ENCODE results near the gene OR6C70.

The OR6C70 gene

DNA sequence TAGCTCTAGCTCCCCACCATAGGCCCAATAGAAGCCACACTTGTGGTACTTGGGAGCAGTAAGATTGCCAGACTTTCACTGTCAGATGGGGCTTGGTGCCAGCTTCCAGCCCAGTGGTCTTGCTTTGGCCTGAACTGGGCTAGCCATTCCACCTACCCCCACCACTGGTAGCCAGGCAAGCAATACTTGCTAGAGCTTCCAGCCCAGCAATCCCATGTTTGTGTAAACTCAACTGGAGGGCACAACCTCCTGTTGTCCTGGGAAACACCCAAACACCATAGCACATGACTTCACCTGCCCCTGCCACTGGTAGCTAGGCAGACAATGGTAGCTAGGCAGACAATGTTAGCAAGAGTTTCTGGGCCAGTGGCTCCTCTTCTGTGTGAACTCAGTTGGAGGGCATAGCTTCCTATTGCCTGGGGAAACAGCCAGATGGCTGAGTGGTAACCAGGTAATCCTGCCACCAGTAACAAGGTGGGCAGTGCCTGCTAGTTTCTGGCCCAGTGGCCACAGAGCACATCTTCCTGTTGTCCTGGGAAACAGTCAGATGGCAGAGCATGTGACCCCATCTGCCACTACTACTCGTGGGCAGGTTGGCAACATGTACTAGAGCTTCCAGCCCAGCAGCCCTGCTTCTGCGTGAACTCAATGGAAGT is 49.5 kb downstream of the OR6C70 start:
- CTCF ChIA-PET: no interaction called here
- DNase-seq (ENCODE audit: extremely low spot score): no peak
- POLR2A ChIA-PET: no interaction called here
- TF ChIP-seq, protein P1, sequence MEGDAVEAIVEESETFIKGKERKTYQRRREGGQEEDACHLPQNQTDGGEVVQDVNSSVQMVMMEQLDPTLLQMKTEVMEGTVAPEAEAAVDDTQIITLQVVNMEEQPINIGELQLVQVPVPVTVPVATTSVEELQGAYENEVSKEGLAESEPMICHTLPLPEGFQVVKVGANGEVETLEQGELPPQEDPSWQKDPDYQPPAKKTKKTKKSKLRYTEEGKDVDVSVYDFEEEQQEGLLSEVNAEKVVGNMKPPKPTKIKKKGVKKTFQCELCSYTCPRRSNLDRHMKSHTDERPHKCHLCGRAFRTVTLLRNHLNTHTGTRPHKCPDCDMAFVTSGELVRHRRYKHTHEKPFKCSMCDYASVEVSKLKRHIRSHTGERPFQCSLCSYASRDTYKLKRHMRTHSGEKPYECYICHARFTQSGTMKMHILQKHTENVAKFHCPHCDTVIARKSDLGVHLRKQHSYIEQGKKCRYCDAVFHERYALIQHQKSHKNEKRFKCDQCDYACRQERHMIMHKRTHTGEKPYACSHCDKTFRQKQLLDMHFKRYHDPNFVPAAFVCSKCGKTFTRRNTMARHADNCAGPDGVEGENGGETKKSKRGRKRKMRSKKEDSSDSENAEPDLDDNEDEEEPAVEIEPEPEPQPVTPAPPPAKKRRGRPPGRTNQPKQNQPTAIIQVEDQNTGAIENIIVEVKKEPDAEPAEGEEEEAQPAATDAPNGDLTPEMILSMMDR (IDR thresholded peaks at IDR 0.05; ENCODE audit: control extremely low read depth, extremely low read depth, low read depth, missing control alignments): no peak

All from GM10248 (cell line).